HCT116 (cell line): ENCODE results near the gene SDK2. TPM values are rescaled to one million over a fixed set of nuclear protein-coding genes. Genes with fewer than 3 reads are reported as not detected.

Source experiments
- ATAC-seq: fragments of 200-7000 bp; cut with Tn5 transposase; 2 replicates; pipeline ENCODE4 v1.9.1; 2020; ENCODE audit warnings: mild to moderate bottlenecking, moderate library complexity
- BruUV-seq: library from RNA; stranded (reverse); fragments of 400-500 nt; replicated peaks from 2 replicates; lab custom pipeline; 2021; lab: Mats Ljungman, UMichigan
- CTCF ChIA-PET: fragments of 300-600 bp; sonication (Branson Sonifier 250); formaldehyde crosslinking; loops from one replicate; lab custom pipeline; 2021; ENCODE audit warnings: antibody characterized with exemption; lab: Charles Lee
- POLR2A ChIA-PET: fragments of 300-600, 350-600 bp; sonication (Branson Sonifier 250); formaldehyde crosslinking; loops from one replicate; lab custom pipeline; 2021; ENCODE audit warnings: antibody characterized with exemption; lab: Charles Lee
- RAD21 ChIA-PET, 2 experiments: fragments of 300-600 bp; sonication (Branson Sonifier 250); formaldehyde crosslinking; loops; one replicate each; lab custom pipeline; 2023; ENCODE audit warnings: low total read pairs in 2 of 2; ENCODE audit not compliant: uncharacterized antibody in 2 of 2, unreplicated experiment in 2 of 2, low non-redundant PET in 1 of 2; lab: Charles Lee
- DNase-seq: peaks from one replicate; pipeline ENCODE4 v3.0.0-alpha.2; 2010; ENCODE audit warnings: low read depth, low spot score
- H2AFZ ChIP-seq: fragments of 200-600 bp; shearing (Covaris generic), sonication (generic); 2 replicates; pipeline ENCODE4 v1.6.1; 2017; ENCODE audit warnings: low read depth, mixed run types, mixed read lengths, antibody characterized with exemption, low read length; ENCODE audit not compliant: poor library complexity, severe bottlenecking
- H3K27ac ChIP-seq: 2 replicates; pipeline ENCODE4 v1.5.1; 2012; ENCODE audit warnings: low read depth, low read length
- H3K27me3 ChIP-seq: fragments of 200-600 bp; sonication (generic); 2 replicates; pipeline ENCODE4 v1.6.1; 2016; ENCODE audit warnings: mixed run types, low read length, mixed read lengths; ENCODE audit not compliant: insufficient read depth
- H3K36me3 ChIP-seq, 2 experiments: fragments of 200-500 bp in 1 of 2; fragments of 200-600 bp in 1 of 2; sonication (Bioruptor generic) in 1 of 2; sonication (generic) in 1 of 2; 2 replicates each; pipeline versions ENCODE4 v1.5.1 to v1.6.1; 2014 to 2016; ENCODE audit warnings: low read length in 2 of 2, inconsistent platforms in 1 of 2, mixed read lengths in 1 of 2, mixed run types in 1 of 2; ENCODE audit not compliant: insufficient read depth in 2 of 2, control insufficient read depth in 1 of 2
- H3K4me1 ChIP-seq, 2 experiments: fragments of 200-600 bp in 1 of 2; sonication (generic) in 1 of 2; 2 replicates each; pipeline versions ENCODE4 v1.5.1 to v1.6.1; 2012 to 2017; ENCODE audit warnings: low read length in 2 of 2, inconsistent platforms in 1 of 2, mild to moderate bottlenecking in 1 of 2, mixed read lengths in 1 of 2, mixed run types in 1 of 2, moderate library complexity in 1 of 2; ENCODE audit not compliant: insufficient read depth in 2 of 2, control insufficient read depth in 1 of 2
- H3K4me2 ChIP-seq: fragments of 200-600 bp; sonication (generic); 2 replicates; pipeline ENCODE4 v1.6.1; 2017; ENCODE audit warnings: mixed run types, low read length, mixed read lengths
- H3K4me3 ChIP-seq, 2 experiments: fragments of 200-600 bp in 1 of 2; sonication (generic) in 1 of 2; replicated peaks in 1 of 2; 2 replicates each; pipeline ENCODE4 v1.5.1; 2011 to 2016; ENCODE audit warnings: low read length in 2 of 2, control low read depth in 1 of 2, low read depth in 1 of 2, mild to moderate bottlenecking in 1 of 2, mixed read lengths in 1 of 2, mixed run types in 1 of 2
- H3K79me2 ChIP-seq: fragments of 200-600 bp; sonication (generic); 2 replicates; pipeline ENCODE4 v1.6.1; 2017; ENCODE audit warnings: mild to moderate bottlenecking, mixed run types, low read length, moderate library complexity, mixed read lengths; ENCODE audit not compliant: insufficient read depth
- H3K9ac ChIP-seq: fragments of 200-600 bp; sonication (generic); 2 replicates; pipeline ENCODE4 v1.6.1; 2016; ENCODE audit warnings: low read length, mixed read lengths
- H3K9me2 ChIP-seq: fragments of 200-600 bp; sonication (generic), shearing (Covaris generic); 2 replicates; pipeline ENCODE4 v1.6.1; 2017; ENCODE audit warnings: mixed run types, mild to moderate bottlenecking, moderate library complexity; ENCODE audit not compliant: insufficient read depth
- H3K9me3 ChIP-seq, 2 experiments: fragments of 200-500 bp in 1 of 2; fragments of 200-600 bp in 1 of 2; sonication (Bioruptor generic) in 1 of 2; sonication (generic) in 1 of 2; 2 replicates each; pipeline ENCODE4 v1.6.1; 2014 to 2017; ENCODE audit warnings: low read length in 2 of 2, mixed read lengths in 2 of 2, inconsistent platforms in 1 of 2, low read depth in 1 of 2, mild to moderate bottlenecking in 1 of 2, mixed run types in 1 of 2, moderate library complexity in 1 of 2; ENCODE audit not compliant: control insufficient read depth in 1 of 2, insufficient read depth in 1 of 2
- H4K20me1 ChIP-seq: fragments of 200-600 bp; sonication (generic), shearing (Covaris generic); 2 replicates; pipeline ENCODE4 v1.6.1; 2017; ENCODE audit warnings: mixed run types, mild to moderate bottlenecking, moderate library complexity; ENCODE audit not compliant: insufficient read depth
- CEBPB ChIP-seq: IDR thresholded peaks from 2 replicates; pipeline ENCODE4 v1.6.1; 2012; ENCODE audit warnings: low read depth
- EZH2 ChIP-seq: fragments of 200-600 bp; sonication (generic); IDR thresholded peaks from 2 replicates; pipeline ENCODE4 v1.6.1; 2017; ENCODE audit warnings: antibody characterized with exemption, mixed run types
- EZH2phosphoT487 ChIP-seq: fragments of 200-600 bp; IDR thresholded peaks from 2 replicates; pipeline ENCODE4 v1.6.1; 2018; ENCODE audit warnings: antibody characterized with exemption, borderline replicate concordance
- RAD21 ChIP-seq: IDR thresholded peaks from 2 replicates; pipeline ENCODE4 v1.6.1; 2012; ENCODE audit warnings: low read depth, mild to moderate bottlenecking
- SIN3A ChIP-seq: IDR thresholded peaks from 2 replicates; pipeline ENCODE4 v1.6.1; 2012; ENCODE audit warnings: low read depth
- TCF7L2 ChIP-seq: IDR thresholded peaks from 2 replicates; pipeline ENCODE4 v1.7.0; 2011; ENCODE audit warnings: borderline replicate concordance, inconsistent platforms; ENCODE audit not compliant: insufficient read depth, insufficient read length; ENCODE audit errors: extremely low read depth
- intact Hi-C: fragments of 100-400 bp; cut with micrococcal nuclease; formaldehyde crosslinking; loops from 2 replicates; pipeline ENCODE4 v1.10.0; 2022
- total RNA-seq: library from RNA; stranded (reverse); gene quantifications from one replicate; pipeline ENCODE4 v1.2.1, GENCODE V29; 2021; ENCODE audit not compliant: unreplicated experiment
- TF ChIP-seq, protein P1 (sequence below): IDR thresholded peaks from 2 replicates; pipeline ENCODE4 v1.6.1; 2012
- TF ChIP-seq, protein P2 (sequence below), 3 experiments: fragments of 200-600 bp in 1 of 3; sonication (generic) in 1 of 3; IDR thresholded peaks in 2 of 3; conservative IDR thresholded peaks in 1 of 3; 2 replicates each; pipeline ENCODE4 v1.5.1; 2012 to 2017; ENCODE audit warnings: low read depth in 2 of 3, low read length in 2 of 3, antibody characterized with exemption in 1 of 3, borderline replicate concordance in 1 of 3, control low read depth in 1 of 3, mild to moderate bottlenecking in 1 of 3, mixed read lengths in 1 of 3, mixed run types in 1 of 3, moderate library complexity in 1 of 3; ENCODE audit not compliant: insufficient read depth in 1 of 3
- TF ChIP-seq, protein P3 (sequence below): IDR thresholded peaks from 2 replicates; pipeline ENCODE4 v1.6.1; 2012; ENCODE audit warnings: low read depth
- TF ChIP-seq, protein P4 (sequence below): IDR thresholded peaks from 2 replicates; pipeline ENCODE4 v1.6.1; 2011; ENCODE audit warnings: mild to moderate bottlenecking, low read length, moderate library complexity; ENCODE audit not compliant: insufficient replicate concordance; ENCODE audit errors: extremely low read depth

SDK2 gene
- total RNA-seq, 1 experiment from 2014 or later: 0.10 TPM

DNA sequence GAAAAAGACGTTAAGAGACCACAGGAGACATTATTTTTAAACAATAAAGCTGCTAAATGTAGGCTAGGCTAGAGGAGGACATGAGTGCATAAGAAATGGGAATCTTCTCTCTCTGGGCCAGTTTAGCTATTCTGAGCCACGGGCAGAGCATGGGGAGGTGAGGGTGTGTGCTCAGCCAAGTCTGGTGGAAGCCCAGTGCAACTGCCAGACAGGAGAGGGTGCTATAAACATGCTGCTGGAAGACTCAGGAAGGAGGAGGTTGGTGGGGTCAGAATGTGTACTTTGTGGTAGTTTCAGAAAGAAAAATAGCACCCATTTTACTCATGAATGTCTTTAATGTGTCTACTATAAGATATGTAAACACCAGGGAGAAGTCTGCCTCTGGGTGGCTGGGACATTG lies 5.9 kb upstream of the SDK2 start:
- RAD21 ChIA-PET: no interaction called here
- intact Hi-C loops: loop anchor here (2.0 kb wide), 1 partner anchor 349 kb away; no protein-coding TSS in a partner anchor
- CTCF ChIA-PET: interaction anchor here (0.7 to 1.3 kb wide), 4 partner anchors 134 to 348 kb away, joined by 3 to 4 read pairs (median 4); no protein-coding TSS in a partner anchor
- peak; percentile 90 for ATAC-seq
- peaks cover 24% of the 10 kb centered on the region for H3K27me3 ChIP-seq
- H3K9me3 ChIP-seq: peaks cover 12 to 15% of the 10 kb centered on the region in 2 experiments; a peak in 2 of 4 replicates
- H3K9me2 ChIP-seq: no peaks in the 10 kb centered on the region
- H3K4me2 ChIP-seq: no peak overlapping the region
- no peaks in the 10 kb centered on the region for H3K4me1 ChIP-seq
- no peak overlapping the region for H3K9ac ChIP-seq
- no peaks in the 10 kb centered on the region for H3K36me3 ChIP-seq
- no peak for DNase-seq
- no TSS peak for BruUV-seq
- H3K4me3 ChIP-seq: no peak overlapping the region
- H2AFZ ChIP-seq: no peak overlapping the region
- H3K79me2 ChIP-seq: no peaks in the 10 kb centered on the region
- H4K20me1 ChIP-seq: no peaks in the 10 kb centered on the region
- TF ChIP-seq, protein P1, sequence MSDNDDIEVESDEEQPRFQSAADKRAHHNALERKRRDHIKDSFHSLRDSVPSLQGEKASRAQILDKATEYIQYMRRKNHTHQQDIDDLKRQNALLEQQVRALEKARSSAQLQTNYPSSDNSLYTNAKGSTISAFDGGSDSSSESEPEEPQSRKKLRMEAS: no peak
- TF ChIP-seq EZH2 (no peak), RAD21 (peak; percentile 64), EZH2phosphoT487 (no peak)
- TF ChIP-seq, protein P2, sequence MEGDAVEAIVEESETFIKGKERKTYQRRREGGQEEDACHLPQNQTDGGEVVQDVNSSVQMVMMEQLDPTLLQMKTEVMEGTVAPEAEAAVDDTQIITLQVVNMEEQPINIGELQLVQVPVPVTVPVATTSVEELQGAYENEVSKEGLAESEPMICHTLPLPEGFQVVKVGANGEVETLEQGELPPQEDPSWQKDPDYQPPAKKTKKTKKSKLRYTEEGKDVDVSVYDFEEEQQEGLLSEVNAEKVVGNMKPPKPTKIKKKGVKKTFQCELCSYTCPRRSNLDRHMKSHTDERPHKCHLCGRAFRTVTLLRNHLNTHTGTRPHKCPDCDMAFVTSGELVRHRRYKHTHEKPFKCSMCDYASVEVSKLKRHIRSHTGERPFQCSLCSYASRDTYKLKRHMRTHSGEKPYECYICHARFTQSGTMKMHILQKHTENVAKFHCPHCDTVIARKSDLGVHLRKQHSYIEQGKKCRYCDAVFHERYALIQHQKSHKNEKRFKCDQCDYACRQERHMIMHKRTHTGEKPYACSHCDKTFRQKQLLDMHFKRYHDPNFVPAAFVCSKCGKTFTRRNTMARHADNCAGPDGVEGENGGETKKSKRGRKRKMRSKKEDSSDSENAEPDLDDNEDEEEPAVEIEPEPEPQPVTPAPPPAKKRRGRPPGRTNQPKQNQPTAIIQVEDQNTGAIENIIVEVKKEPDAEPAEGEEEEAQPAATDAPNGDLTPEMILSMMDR (IDR thresholded peaks at IDR 0.05 in 2 of 3, conservative IDR thresholded peaks at IDR 0.05 in 1 of 3; ENCODE audit: borderline replicate concordance in 1 of 3, insufficient read depth in 1 of 3, low read depth in 2 of 3, low read length in 2 of 3): peak; percentile 36 to 55 (median 53); a peak in 4 of 6 replicates
- POLR2A ChIA-PET: no interaction called here
- H3K27ac ChIP-seq: no peak overlapping the region

DNA sequence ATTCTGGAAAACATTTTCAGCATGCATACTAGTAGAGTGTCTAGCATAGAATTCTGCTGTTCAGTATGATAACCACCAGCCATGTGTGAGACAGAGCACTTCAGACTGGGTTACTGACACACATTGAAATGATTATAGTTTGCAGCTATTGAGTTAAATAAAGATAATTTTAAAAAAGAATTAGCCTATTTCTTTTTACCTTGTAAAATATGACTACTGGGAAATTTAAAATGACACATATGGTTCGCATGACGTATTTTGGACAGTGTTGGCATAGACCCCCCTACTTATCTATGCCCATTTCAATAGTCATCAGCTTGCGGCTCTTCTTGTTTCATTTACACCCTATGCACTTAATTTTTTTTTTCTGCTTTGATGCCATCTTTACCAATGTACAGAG lies 4.7 kb upstream of the SDK2 start:
- Histone ChIP-seq H3K4me3 (no peak overlapping the region), H3K4me2 (no peak overlapping the region), H3K36me3 (no peaks in the 10 kb centered on the region), H2AFZ (no peak overlapping the region), H3K27me3 (peaks cover 24% of the 10 kb centered on the region), H3K27ac (no peak overlapping the region), H3K9ac (no peak overlapping the region), H4K20me1 (no peaks in the 10 kb centered on the region), H3K4me1 (no peaks in the 10 kb centered on the region), H3K79me2 (no peaks in the 10 kb centered on the region), H3K9me3 (peaks cover 9 to 10% of the 10 kb centered on the region in 2 experiments; a peak in 2 of 4 replicates), H3K9me2 (no peaks in the 10 kb centered on the region)
- no peak for ATAC-seq
- ChIA-PET POLR2A (no interaction called here), CTCF (no interaction called here), RAD21 (no interaction called here)
- intact Hi-C loops: no loop called here
- no peak for DNase-seq
- BruUV-seq: no TSS peak
- TF ChIP-seq CEBPB (no peak), RAD21 (no peak), TCF7L2 (no peak), EZH2 (no peak), SIN3A (no peak)
- TF ChIP-seq, protein P1: no peak
- TF ChIP-seq, protein P3, sequence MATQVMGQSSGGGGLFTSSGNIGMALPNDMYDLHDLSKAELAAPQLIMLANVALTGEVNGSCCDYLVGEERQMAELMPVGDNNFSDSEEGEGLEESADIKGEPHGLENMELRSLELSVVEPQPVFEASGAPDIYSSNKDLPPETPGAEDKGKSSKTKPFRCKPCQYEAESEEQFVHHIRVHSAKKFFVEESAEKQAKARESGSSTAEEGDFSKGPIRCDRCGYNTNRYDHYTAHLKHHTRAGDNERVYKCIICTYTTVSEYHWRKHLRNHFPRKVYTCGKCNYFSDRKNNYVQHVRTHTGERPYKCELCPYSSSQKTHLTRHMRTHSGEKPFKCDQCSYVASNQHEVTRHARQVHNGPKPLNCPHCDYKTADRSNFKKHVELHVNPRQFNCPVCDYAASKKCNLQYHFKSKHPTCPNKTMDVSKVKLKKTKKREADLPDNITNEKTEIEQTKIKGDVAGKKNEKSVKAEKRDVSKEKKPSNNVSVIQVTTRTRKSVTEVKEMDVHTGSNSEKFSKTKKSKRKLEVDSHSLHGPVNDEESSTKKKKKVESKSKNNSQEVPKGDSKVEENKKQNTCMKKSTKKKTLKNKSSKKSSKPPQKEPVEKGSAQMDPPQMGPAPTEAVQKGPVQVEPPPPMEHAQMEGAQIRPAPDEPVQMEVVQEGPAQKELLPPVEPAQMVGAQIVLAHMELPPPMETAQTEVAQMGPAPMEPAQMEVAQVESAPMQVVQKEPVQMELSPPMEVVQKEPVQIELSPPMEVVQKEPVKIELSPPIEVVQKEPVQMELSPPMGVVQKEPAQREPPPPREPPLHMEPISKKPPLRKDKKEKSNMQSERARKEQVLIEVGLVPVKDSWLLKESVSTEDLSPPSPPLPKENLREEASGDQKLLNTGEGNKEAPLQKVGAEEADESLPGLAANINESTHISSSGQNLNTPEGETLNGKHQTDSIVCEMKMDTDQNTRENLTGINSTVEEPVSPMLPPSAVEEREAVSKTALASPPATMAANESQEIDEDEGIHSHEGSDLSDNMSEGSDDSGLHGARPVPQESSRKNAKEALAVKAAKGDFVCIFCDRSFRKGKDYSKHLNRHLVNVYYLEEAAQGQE: no peak
- TF ChIP-seq, protein P4, sequence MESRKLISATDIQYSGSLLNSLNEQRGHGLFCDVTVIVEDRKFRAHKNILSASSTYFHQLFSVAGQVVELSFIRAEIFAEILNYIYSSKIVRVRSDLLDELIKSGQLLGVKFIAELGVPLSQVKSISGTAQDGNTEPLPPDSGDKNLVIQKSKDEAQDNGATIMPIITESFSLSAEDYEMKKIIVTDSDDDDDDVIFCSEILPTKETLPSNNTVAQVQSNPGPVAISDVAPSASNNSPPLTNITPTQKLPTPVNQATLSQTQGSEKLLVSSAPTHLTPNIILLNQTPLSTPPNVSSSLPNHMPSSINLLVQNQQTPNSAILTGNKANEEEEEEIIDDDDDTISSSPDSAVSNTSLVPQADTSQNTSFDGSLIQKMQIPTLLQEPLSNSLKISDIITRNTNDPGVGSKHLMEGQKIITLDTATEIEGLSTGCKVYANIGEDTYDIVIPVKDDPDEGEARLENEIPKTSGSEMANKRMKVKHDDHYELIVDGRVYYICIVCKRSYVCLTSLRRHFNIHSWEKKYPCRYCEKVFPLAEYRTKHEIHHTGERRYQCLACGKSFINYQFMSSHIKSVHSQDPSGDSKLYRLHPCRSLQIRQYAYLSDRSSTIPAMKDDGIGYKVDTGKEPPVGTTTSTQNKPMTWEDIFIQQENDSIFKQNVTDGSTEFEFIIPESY: no peak
